Muscle of leg (tissue), 11 donors: ENCODE measurements around the gene NKAIN2. TPM values are rescaled to one million over a fixed set of nuclear protein-coding genes. Genes with fewer than 3 reads are reported as not detected.
A peak's percentile ranks its signal among the peaks of the same experiment; 100 is the strongest.

ENCODE experiments used
- DNase-seq: peaks from one replicate; pipeline ENCODE4 v3.0.0; 2013
- H3K27ac ChIP-seq: one replicate; pipeline ENCODE4 v1.5.1; 2013; ENCODE audit warnings: mild to moderate bottlenecking, low read length, control low read depth
- H3K27me3 ChIP-seq: one replicate; pipeline ENCODE4 v1.6.1; 2013; ENCODE audit warnings: low read length; ENCODE audit not compliant: control insufficient read depth, insufficient read depth
- H3K36me3 ChIP-seq: one replicate; pipeline ENCODE4 v1.6.1; 2013; ENCODE audit warnings: low read length; ENCODE audit not compliant: control insufficient read depth, insufficient read depth
- H3K4me1 ChIP-seq: one replicate; pipeline ENCODE4 v1.6.1; 2013; ENCODE audit warnings: low read length; ENCODE audit not compliant: control insufficient read depth, insufficient read depth
- H3K4me3 ChIP-seq: one replicate; pipeline ENCODE4 v1.5.1; 2013; ENCODE audit warnings: low read length, control low read depth
- H3K9me3 ChIP-seq: replicated peaks from 2 replicates; pipeline ENCODE4 v1.6.1; 2013; ENCODE audit warnings: low read depth, low read length; ENCODE audit not compliant: control insufficient read depth
- WGBS: methylation state at CpG from one replicate; pipeline ENCODE4 v1.1.5; 2013; ENCODE audit warnings: missing lambda C conversion rate; ENCODE audit not compliant: insufficient coverage; 5-methylcytosine and 5-hydroxymethylcytosine counted together
- polyA plus RNA-seq, 8 donors: library from polyadenylated mRNA; unstranded; fragments of 120-200 nt; gene quantifications; one replicate each; pipeline versions ENCODE4 v1.2.1 to v1.2.3, GENCODE V29; 2013; ENCODE audit warnings: inconsistent platforms in 1 of 8, low replicate concordance in 1 of 8; ENCODE audit not compliant: insufficient read length in 8 of 8, insufficient read depth in 1 of 8
- total RNA-seq: library from RNA; stranded (reverse); fragments of 120-200 nt; gene quantifications from one replicate; pipeline ENCODE4 v1.2.4, GENCODE V29; 2013

The NKAIN2 gene
- total and polyA plus RNA-seq, 9 donors = 2.5 to 10.1 (median 7.9) TPM

GRCh38 chr6:123873974-123874373, 70.3 kb downstream of the NKAIN2 start:
- H3K27me3 ChIP-seq = no peaks in the 10 kb centered on the region
- H3K36me3 ChIP-seq = no peaks in the 10 kb centered on the region
- no peak for DNase-seq
- no peaks in the 10 kb centered on the region for H3K4me1 ChIP-seq
- H3K9me3 ChIP-seq = peaks cover 3% of the 10 kb centered on the region
- H3K27ac ChIP-seq = no peak overlapping the region
- WGBS = no CpG with 5 or more reads among the region's 1 CpG
- no peak overlapping the region for H3K4me3 ChIP-seq

GRCh38 chr6:123875784-123876183, 72.1 kb downstream of the NKAIN2 start:
- no peak for DNase-seq
- Histone ChIP-seq H3K9me3 (peaks cover 3% of the 10 kb centered on the region), H3K27me3 (no peaks in the 10 kb centered on the region), H3K4me1 (no peaks in the 10 kb centered on the region), H3K4me3 (no peak overlapping the region), H3K27ac (no peak overlapping the region), H3K36me3 (no peaks in the 10 kb centered on the region)
- WGBS = no CpG with 5 or more reads among the region's 1 CpG

- H3K27me3 ChIP-seq = no peaks in the 10 kb centered on the region
- WGBS = 73% methylated on average over 2 of the region's 2 CpGs
- no peak for DNase-seq
- no peaks in the 10 kb centered on the region for H3K9me3 ChIP-seq
- H3K36me3 ChIP-seq = no peaks in the 10 kb centered on the region
- no peak overlapping the region for H3K27ac ChIP-seq
- H3K4me3 ChIP-seq = no peak overlapping the region
- H3K4me1 ChIP-seq = no peaks in the 10 kb centered on the region
Measured at GRCh38 chr6:123879749-123880148, 76.1 kb downstream of the NKAIN2 start.

- no peaks in the 10 kb centered on the region for H3K27me3 ChIP-seq
- no peaks in the 10 kb centered on the region for H3K9me3 ChIP-seq
- 63% methylated on average over 3 of the region's 5 CpGs for WGBS
- no peak overlapping the region for H3K4me3 ChIP-seq
- peak overlapping the region; percentile 62 for H3K27ac ChIP-seq
- H3K4me1 ChIP-seq = no peaks in the 10 kb centered on the region
- DNase-seq = peak; percentile 25
- no peaks in the 10 kb centered on the region for H3K36me3 ChIP-seq
Measured at GRCh38 chr6:123888771-123889513, 85.3 kb downstream of the NKAIN2 start.

- Histone ChIP-seq H3K27ac (no peak overlapping the region), H3K4me3 (no peak overlapping the region), H3K27me3 (no peaks in the 10 kb centered on the region), H3K4me1 (no peaks in the 10 kb centered on the region), H3K9me3 (no peaks in the 10 kb centered on the region), H3K36me3 (no peaks in the 10 kb centered on the region)
- DNase-seq = no peak
- WGBS = no CpG with 5 or more reads among the region's 1 CpG
Measured at GRCh38 chr6:123895346-123895745, 91.7 kb downstream of the NKAIN2 start.

DNA sequence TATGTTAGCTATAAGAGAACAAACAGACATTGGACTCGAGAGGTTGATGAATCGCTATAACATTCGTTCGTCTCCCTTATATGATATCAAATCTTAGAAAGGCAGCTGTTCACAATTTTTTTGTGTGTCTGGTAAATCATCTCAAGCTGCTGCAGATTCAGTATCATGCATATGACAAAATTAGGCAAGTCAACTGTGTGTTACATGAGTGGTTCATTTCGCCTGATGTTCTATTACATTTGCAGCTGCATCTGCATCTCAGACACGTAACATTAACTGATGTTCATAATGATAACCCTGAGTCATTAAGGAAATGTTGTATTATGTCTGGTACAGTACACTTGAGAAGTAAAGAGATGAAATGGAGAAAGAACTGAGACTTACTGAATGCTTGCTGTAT, 92.1 kb downstream of the NKAIN2 start:
- no peak overlapping the region for H3K27ac ChIP-seq
- no peaks in the 10 kb centered on the region for H3K4me1 ChIP-seq
- H3K36me3 ChIP-seq = no peaks in the 10 kb centered on the region
- H3K4me3 ChIP-seq = no peak overlapping the region
- no peaks in the 10 kb centered on the region for H3K9me3 ChIP-seq
- no peaks in the 10 kb centered on the region for H3K27me3 ChIP-seq
- DNase-seq = no peak
- WGBS = no CpG with 5 or more reads among the region's 6 CpGs

- H3K4me3 ChIP-seq = no peak overlapping the region
- no peaks in the 10 kb centered on the region for H3K36me3 ChIP-seq
- H3K27ac ChIP-seq = no peak overlapping the region
- DNase-seq = no peak
- no peaks in the 10 kb centered on the region for H3K4me1 ChIP-seq
- H3K9me3 ChIP-seq = no peaks in the 10 kb centered on the region
- no peaks in the 10 kb centered on the region for H3K27me3 ChIP-seq
Measured at GRCh38 chr6:123896869-123897268, 93.2 kb downstream of the NKAIN2 start.

DNA sequence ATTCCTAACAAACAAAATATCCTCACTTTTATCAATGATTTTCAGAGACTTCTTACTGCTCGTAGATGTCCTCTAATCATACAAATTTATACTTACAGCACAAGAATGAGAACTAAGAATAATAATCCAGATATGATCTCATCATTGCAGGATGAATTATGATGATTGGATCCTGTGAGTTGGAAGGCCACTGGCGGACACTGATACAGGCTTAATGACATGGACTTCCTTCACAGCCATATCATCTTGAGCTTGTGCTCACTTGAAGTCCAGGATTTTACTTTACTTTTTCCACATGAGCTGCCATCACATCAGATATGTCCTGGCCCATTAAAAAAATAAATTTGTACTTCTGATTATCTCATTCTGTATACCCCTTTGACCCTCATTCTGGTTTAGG, 94.3 kb downstream of the NKAIN2 start:
- Histone ChIP-seq H3K9me3 (no peaks in the 10 kb centered on the region), H3K4me1 (no peaks in the 10 kb centered on the region), H3K36me3 (no peaks in the 10 kb centered on the region), H3K27me3 (no peaks in the 10 kb centered on the region), H3K27ac (no peak overlapping the region), H3K4me3 (no peak overlapping the region)
- 60% methylated on average over 1 of the region's 2 CpGs for WGBS
- no peak for DNase-seq

DNA sequence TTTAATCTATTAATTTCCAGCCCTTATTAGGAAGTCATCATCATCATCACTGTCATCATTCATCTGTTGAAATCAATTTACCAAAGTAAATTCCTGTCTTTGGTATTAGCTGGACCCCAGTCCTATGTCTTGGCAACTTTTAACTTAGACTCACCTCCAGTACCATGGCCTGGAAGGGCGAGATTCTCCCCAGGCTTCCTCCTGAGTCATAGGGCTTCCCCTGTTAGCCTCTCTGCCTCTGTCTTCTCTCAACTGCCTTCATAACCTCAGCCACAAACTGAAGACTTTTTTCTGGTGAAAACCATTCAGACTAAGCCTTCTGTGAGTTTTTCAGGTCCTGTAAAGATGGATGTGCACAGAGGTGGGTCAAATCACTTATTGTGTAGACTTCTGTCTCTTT, 95.0 kb downstream of the NKAIN2 start:
- Histone ChIP-seq H3K27ac (no peak overlapping the region), H3K27me3 (no peaks in the 10 kb centered on the region), H3K4me1 (no peaks in the 10 kb centered on the region), H3K4me3 (no peak overlapping the region), H3K9me3 (no peaks in the 10 kb centered on the region), H3K36me3 (no peaks in the 10 kb centered on the region)
- no peak for DNase-seq
- WGBS = 73% methylated on average over 1 of the region's 1 CpG

- H3K27me3 ChIP-seq = no peaks in the 10 kb centered on the region
- H3K4me3 ChIP-seq = no peak overlapping the region
- WGBS = 71% methylated on average over 4 of the region's 6 CpGs
- no peak overlapping the region for H3K27ac ChIP-seq
- no peaks in the 10 kb centered on the region for H3K36me3 ChIP-seq
- H3K9me3 ChIP-seq = no peaks in the 10 kb centered on the region
- no peaks in the 10 kb centered on the region for H3K4me1 ChIP-seq
- no peak for DNase-seq
Measured at GRCh38 chr6:123899745-123900144, 96.1 kb downstream of the NKAIN2 start.

DNA sequence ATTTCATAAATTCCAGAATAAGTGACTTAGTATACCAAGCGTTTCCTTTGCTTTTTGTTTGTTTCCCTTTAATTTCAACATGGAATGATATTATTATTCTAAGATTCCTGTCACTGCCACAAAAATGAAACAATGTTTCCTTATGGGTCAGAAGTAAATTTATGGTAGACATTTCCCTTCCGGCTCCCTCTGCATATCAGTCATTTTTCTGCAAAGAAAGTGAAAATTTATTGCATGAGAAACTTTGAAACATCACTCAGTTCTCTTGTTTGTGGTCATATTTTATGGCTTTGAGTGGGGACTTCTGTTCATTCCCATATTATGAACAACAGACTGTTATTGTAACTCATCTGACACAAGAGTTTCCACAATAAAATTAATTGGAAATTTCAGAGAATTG, 97.8 kb downstream of the NKAIN2 start:
- no CpG with 5 or more reads among the region's 2 CpGs for WGBS

More for the DNA sequence above, 97.8 kb downstream of the NKAIN2 start:
- DNase-seq = no peak
- H3K4me3 ChIP-seq = no peak overlapping the region
- no peaks in the 10 kb centered on the region for H3K36me3 ChIP-seq
- H3K4me1 ChIP-seq = no peaks in the 10 kb centered on the region
- H3K9me3 ChIP-seq = no peaks in the 10 kb centered on the region
- no peaks in the 10 kb centered on the region for H3K27me3 ChIP-seq
- no peak overlapping the region for H3K27ac ChIP-seq
